NCI-H1436 treated with DMSO at 0.1 percent for 48 hours (cell line): Measurements from ENCODE around the gene KIRREL1.

Source experiments
- DNase-seq: peaks from one replicate; lab custom pipeline; 2025; lab: John Stamatoyannopoulos, UW

Gene KIRREL1

DNA sequence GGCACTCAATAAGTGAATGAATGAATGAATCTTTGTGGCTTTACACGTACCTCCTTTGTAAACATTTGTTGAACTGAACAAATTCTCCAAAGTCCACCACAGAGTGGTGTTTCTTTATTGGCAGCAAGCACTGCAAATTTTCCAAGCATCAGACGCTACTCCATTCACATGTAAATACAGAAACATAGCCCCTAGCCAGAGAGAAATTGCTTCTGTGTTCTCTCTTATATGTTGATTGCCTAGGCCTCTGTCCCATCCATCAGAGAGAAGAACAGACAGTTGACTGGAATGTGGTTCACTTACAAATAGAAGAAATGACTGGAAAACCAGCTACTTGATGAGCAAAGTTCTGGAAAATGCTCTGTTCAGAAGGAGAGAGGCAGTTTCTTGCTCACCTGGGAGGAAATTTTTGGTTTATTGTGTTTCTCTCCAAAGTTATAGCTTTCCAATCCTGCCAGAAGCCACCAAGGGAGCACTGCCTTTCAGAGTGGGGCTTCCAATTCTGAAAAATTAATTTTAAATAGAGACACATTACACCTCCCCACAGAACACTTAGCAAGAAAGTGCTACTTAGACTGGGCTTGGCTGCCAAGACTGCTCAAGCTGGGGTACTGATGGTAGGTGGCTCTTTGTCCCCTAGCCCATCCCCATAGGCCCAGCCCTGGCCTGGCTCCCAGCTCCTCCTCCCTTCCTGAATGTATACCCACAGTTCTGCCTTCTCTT lies 18.1 kb upstream of the KIRREL1 start:
- no peak for DNase-seq

DNA sequence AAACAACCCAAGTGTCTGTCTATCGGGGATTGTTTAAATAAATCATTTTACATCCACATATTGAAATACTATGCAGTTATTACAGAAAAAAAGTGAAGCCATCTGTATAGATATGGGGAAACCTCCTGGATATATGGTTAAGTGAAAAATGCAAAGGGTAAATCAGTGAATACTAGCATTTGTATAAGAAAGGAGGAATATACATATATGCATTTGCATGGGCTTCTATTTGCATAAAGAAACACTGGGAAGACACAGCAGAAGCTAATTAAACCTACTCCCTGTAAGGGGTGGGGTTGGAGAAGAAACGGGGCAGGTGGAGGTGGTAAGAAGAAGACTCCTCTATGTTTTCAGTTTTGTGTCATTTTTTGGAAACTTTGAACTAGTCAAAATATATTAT lies 16.6 kb upstream of the KIRREL1 start:
- DNase-seq: no peak

DNA sequence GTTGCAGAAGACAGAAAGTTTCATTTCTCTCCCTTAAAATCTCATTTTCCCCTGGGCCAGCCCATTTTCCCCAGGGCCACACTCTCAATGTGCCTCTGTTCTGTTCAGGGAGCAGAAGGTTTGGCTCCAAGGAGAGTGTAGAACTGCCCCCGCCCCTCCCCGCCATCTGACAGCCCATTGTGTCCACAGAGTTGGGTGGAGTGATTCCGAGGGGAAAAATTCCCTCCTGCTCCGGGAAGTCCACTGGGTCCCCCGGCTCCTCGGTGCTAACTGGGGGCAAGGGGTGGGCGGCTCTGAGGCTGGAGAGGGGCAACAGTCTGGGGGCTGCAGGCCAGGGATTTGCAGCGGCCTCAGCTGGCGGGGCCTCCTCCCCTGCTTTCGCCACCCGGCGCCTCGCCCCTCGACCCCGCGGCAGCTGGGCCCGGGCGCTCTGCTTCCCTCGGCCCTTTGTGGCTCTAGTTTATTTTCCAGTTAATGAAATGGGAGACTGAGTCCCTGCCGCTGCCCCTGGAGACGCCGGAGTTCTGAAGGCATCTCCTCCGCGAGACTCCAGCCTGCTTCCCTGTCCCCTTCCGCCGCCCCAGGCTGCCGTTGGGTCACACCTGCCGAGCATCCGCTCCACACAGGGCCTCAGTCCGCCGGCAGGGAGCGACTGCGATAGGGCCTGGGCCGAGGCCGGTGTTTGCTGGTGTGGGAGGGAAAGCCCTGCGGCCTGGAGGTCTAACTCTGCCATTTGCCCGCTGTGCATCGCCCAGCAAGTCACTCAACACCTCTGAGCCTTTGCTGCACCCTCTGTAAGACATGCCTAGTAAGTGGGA lies 14.7 kb upstream of the KIRREL1 start:
- DNase-seq: no peak

GRCh38 chr1:157982136-157982535 lies 11.3 kb upstream of the KIRREL1 start:
- DNase-seq: no peak

DNA sequence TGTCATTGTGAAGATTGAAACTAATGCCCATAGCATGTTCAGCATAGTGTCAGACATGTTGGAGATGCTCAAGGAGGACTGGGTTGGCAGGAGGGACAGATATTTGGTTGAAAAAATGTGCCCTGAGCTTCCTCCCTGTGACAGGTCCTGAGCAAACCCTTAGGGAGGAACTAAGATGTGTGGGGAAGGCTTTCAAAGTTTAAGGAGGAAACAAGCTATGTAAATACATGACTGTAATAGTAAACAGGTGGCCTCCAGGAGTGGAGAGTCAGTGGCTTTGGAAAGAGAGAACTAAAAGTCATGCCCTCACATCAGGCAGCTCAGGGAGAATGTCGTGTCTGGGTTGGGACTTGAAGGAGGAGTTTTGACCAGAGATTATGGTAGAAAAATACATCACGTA lies 9.7 kb upstream of the KIRREL1 start:
- no peak for DNase-seq

DNA sequence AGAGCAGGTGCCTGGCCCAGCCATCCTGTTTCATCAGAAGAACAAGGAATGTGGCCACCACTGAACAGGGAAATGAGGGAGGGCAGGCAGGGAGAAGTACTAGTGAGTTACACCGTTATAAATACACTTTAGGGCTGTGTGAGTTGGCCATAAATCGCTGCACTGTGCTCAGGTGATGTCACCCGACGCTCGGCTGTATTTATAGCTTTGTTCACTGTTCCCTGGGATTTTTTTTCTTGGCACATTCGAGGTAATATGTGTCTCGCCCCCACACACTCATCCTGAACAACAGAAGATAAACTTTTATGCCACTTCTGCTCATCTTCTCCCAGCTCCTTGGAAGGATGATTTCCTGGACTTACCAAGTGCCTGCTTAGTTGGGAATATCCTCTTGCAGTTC lies 9.0 kb upstream of the KIRREL1 start:
- DNase-seq: no peak

- no peak for DNase-seq
Observed at GRCh38 chr1:157985473-157985872, 8.0 kb upstream of the KIRREL1 start.

- no peak for DNase-seq
Observed at GRCh38 chr1:157988002-157988401, 5.4 kb upstream of the KIRREL1 start.

DNA sequence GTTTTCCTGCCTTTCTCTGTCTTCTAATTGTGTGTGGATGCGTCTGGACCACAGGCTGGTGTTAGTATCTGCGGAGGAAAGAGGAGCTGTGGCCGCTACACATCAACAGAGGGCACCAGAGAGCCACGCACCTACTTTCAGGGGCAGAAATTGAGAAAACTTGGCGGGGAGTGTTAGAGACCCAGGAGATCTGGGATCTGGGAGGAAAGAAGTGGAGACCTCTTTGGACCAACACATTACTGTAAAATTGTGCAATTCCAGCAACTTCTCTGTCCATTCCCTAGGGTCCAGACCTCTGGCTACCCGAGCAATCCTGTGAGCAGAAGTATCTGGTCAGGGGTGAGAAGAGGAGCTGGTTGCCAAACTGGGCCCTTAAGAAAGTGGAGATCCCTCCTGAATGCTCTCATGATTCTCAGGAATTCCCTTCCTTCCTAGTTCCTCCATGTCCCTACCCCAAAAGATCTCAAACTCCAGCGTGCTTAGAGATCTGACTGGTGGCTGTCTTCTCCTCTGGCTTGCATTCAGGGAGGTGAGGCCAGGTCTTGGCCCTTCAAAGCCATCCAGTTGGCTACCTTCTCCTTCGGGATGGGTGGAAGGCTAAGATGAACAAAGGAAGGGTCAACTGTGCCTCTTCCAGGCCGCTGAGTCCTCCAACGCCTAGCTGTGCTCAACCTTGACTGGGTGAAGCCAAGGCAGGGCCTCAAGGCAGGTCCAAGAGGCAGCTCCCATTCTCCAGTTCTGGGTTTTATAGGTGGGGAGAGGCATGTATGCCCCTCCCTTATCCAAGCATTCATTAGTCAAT lies 1.2 kb upstream of the KIRREL1 start:
- no peak for DNase-seq

- no peak for DNase-seq
Observed at GRCh38 chr1:157992833-157993146, 655 bp upstream of the KIRREL1 start.

GRCh38 chr1:157993918-157994605 lies 617 bp downstream of the KIRREL1 start:
- no peak for DNase-seq

DNA sequence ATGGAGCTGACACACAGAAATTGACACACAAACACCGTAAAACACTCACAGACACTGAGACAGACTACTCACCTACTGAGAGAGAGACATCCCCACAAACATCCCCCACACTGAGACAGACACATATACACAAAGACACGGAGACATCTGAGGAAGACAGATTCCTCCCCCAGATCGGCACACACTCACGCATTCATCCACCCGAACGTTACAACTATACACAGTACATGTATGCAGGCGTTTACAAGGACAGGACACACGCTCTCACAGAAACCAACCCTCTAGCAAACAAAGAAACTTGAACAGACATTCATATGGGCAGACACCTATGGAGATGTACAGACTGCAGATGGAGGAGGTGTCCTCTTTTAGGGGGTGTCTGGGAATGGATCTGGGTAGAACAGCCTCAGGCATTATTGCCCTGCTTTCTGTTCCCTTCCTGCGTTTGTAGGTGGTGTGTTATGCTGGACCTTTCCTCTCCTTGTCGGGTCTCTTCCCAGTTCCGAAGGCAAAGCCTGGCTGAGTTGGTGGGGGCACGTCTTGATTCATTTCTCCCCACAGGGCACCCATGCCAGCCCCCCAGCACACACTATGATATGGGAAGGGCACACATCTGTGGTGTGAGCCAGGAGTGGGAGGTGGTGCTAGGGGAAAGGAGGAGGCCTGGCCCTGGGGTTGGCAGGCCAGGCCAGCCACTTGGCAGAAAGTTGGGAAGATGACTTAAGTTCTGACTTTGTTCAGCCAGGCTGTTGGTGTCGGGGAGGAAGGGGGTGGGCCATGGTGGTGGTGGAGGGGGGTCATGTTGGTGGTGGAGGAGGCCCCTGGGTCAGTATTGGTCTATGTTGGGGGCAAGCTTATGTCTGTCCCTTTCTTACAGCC lies 1.5 kb downstream of the KIRREL1 start:
- no peak for DNase-seq

DNA sequence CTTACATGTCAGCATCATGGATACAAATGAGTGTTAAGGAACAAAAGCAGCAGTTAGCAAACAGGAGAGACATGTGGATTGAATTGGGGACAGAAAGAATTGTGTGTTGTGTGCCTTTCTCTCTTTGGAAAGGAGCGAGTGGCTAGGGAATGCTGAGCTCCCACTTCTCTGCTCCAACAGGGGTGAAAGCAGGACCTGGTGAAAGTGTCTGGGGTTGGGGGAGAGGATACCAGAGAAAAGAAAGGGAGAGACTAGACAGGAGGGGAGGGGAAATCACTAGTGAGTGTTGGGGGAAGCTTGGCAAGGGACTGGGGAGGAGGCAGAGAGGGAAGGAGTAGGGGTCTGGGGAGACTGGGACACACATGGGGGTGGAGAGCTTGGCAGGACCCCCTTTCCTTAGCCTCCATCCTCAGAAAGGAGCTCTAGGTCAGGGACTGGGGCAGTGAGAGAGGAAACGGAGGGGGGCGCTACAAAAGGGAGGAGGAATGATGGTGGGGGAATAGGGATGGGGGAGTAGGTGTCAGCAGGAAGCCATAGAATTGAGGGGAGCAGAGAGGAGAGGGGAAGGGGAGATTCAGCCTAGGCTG lies 2.2 kb downstream of the KIRREL1 start:
- no peak for DNase-seq

DNA sequence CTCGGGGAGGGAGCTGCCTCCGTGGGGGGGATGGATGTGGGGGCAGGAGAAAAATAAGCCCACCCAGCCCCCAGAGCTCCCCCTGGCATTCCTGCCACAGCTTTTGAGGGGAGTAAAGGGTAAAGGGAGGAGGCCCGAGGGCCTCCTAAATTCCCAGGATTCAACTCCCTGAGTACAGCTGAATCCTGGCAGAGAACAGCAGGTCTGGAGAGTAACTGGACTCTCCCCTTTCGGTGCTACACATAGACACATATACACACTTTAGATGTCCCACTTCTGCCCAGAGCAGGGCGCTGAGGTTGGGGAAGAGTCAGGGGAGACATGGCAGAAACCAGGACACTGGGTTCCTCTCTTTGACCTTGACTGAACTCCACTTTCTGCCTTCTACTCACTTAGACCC lies 3.0 kb downstream of the KIRREL1 start:
- DNase-seq: no peak

DNA sequence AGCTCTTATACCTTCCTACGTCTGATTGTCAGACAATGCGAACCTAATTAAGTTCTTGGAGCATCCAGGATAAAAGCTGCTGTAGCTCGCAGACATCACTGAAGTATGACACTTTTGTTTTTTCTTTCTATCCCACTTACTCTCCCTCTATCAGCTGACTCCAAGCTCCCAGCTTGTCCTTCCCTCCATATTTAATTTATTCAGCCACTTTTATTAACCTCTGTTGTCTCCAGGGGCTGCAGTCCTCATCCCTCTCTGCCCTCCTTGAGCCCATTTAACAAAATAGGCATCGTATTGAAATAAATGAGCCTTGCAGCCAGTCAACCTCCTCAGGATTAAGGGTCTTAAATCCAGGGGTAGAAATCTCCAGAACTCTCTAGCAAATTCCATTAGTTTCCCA lies 7.1 kb downstream of the KIRREL1 start:
- no peak for DNase-seq

DNA sequence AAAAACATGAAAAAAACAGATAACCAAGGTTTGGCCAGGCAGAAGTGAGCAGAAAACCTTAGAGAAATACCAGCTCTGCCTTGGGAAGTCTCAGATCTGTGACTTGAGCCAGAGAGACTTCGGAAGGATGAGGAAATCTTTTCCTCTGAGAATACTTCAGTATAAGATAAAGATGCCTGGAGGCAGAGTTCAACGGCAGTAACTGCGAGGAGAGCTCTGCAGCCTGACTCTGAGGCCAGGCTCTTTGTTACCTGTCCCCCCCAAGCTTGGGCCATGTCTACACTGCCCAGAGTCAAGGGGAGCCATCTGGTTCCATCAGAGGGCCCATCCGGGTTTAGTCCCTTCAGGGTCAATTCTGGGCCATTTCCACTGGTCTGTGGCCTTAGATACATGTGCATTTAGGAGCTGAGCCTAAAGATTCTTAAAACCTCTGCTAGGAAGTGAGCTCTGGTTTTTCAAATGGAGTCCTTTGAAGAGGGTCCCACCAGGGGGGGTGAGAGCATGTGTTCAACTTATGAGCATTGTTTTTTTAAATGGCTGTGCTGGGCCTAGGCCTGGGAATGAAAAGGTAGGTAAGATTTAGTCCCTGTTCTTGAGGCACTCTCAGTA lies 8.7 kb downstream of the KIRREL1 start:
- no peak for DNase-seq

GRCh38 chr1:158002631-158003405 lies 9.4 kb downstream of the KIRREL1 start:
- no peak for DNase-seq

GRCh38 chr1:158003406-158003800 lies 10.0 kb downstream of the KIRREL1 start:
- no peak for DNase-seq

DNA sequence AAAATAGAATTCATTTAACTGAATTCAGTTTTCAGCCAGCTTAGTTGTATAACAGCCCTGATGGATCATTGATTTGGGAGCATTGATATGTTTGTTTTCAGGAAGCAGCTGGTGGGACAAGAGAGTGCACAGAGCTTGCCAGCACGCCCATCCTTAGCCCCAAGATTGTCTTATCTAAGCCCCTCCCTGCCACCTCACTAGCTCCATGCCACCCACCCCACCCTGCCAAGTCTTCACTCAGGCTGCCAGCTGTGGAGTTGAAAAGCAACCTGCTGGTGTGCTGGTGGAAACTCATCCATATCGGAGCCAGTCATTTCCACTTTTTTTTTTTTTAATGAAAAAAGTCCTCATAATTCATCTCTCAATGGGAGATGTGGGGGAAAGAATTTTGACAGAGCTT lies 11.8 kb downstream of the KIRREL1 start:
- no peak for DNase-seq

GRCh38 chr1:158007180-158007579 lies 13.7 kb downstream of the KIRREL1 start:
- DNase-seq: no peak
